ENCODE data around the gene ZNF763.

Gene ZNF763

GRCh38 chr19:11978492-11979100 lies 13.8 kb downstream of the ZNF763 start:
- TF ChIP-seq ZNF8 (CRISPR knock-in tag; IDR thresholded peaks at IDR 0.05) (no peak), SNAI2 (CRISPR knock-in tag; IDR thresholded peaks at IDR 0.05) (no peak), ZFP3 (CRISPR knock-in tag; IDR thresholded peaks at IDR 0.05) (no peak), TOX (CRISPR knock-in tag; IDR thresholded peaks at IDR 0.05; ENCODE audit: borderline replicate concordance) (no peak), RARB (CRISPR knock-in tag; IDR thresholded peaks at IDR 0.05) (no peak), ZNF70 (CRISPR knock-in tag; IDR thresholded peaks at IDR 0.05) (no peak), CSDC2 (CRISPR knock-in tag; IDR thresholded peaks at IDR 0.05) (no peak)
- no peak for ATAC-seq

GRCh38 chr19:11979527-11979926 lies 14.7 kb downstream of the ZNF763 start:
- TF ChIP-seq ZNF565 (CRISPR knock-in tag; conservative IDR thresholded peaks at IDR 0.05; ENCODE audit: low read depth), result no peak
- TF ChIP-seq OSR1 (CRISPR knock-in tag; IDR thresholded peaks at IDR 0.05), result no peak
- TF ChIP-seq, protein P1, sequence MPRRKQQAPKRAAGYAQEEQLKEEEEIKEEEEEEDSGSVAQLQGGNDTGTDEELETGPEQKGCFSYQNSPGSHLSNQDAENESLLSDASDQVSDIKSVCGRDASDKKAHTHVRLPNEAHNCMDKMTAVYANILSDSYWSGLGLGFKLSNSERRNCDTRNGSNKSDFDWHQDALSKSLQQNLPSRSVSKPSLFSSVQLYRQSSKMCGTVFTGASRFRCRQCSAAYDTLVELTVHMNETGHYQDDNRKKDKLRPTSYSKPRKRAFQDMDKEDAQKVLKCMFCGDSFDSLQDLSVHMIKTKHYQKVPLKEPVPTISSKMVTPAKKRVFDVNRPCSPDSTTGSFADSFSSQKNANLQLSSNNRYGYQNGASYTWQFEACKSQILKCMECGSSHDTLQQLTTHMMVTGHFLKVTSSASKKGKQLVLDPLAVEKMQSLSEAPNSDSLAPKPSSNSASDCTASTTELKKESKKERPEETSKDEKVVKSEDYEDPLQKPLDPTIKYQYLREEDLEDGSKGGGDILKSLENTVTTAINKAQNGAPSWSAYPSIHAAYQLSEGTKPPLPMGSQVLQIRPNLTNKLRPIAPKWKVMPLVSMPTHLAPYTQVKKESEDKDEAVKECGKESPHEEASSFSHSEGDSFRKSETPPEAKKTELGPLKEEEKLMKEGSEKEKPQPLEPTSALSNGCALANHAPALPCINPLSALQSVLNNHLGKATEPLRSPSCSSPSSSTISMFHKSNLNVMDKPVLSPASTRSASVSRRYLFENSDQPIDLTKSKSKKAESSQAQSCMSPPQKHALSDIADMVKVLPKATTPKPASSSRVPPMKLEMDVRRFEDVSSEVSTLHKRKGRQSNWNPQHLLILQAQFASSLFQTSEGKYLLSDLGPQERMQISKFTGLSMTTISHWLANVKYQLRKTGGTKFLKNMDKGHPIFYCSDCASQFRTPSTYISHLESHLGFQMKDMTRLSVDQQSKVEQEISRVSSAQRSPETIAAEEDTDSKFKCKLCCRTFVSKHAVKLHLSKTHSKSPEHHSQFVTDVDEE (CRISPR knock-in tag; IDR thresholded peaks at IDR 0.05), result no peak
- no peak for TF ChIP-seq ZFP3 (CRISPR knock-in tag; IDR thresholded peaks at IDR 0.05)
- TF ChIP-seq GLIS3 (CRISPR knock-in tag; IDR thresholded peaks at IDR 0.05), result no peak
- TF ChIP-seq ZNF70 (CRISPR knock-in tag; IDR thresholded peaks at IDR 0.05), result no peak
- no peak for TF ChIP-seq PPARA (CRISPR knock-in tag; IDR thresholded peaks at IDR 0.05; ENCODE audit: borderline replicate concordance)
- TF ChIP-seq SNAI2 (CRISPR knock-in tag; IDR thresholded peaks at IDR 0.05), result no peak
- no peak for TF ChIP-seq TOX (CRISPR knock-in tag; IDR thresholded peaks at IDR 0.05; ENCODE audit: borderline replicate concordance)
- no peak for TF ChIP-seq ARNTL (CRISPR knock-in tag; IDR thresholded peaks at IDR 0.05; ENCODE audit: borderline replicate concordance, low read depth)
- TF ChIP-seq ZFP30 (CRISPR knock-in tag; IDR thresholded peaks at IDR 0.05), result no peak
- TF ChIP-seq POU6F1 (CRISPR knock-in tag; IDR thresholded peaks at IDR 0.05; ENCODE audit: borderline replicate concordance, low read depth), result no peak
- no peak for TF ChIP-seq TCF4 (CRISPR knock-in tag; IDR thresholded peaks at IDR 0.05; ENCODE audit: borderline replicate concordance)
- no peak for TF ChIP-seq PATZ1 (CRISPR knock-in tag; IDR thresholded peaks at IDR 0.05; ENCODE audit: borderline replicate concordance)
- no peak for TF ChIP-seq ZC3H10 (CRISPR knock-in tag; IDR thresholded peaks at IDR 0.05)
- TF ChIP-seq RARB (CRISPR knock-in tag; IDR thresholded peaks at IDR 0.05), result no peak
- TF ChIP-seq ZNF8 (CRISPR knock-in tag; IDR thresholded peaks at IDR 0.05), result no peak
- no peak for TF ChIP-seq BACH2 (CRISPR knock-in tag; IDR thresholded peaks at IDR 0.05; ENCODE audit: borderline replicate concordance)
- no peak for TF ChIP-seq CSRNP3 (CRISPR knock-in tag; IDR thresholded peaks at IDR 0.05)
- no peak for TF ChIP-seq CSDC2 (CRISPR knock-in tag; IDR thresholded peaks at IDR 0.05)
- no peak for ATAC-seq

- ATAC-seq, result no peak
- no peak for TF ChIP-seq BACH2 (CRISPR knock-in tag; IDR thresholded peaks at IDR 0.05; ENCODE audit: borderline replicate concordance)
- no peak for TF ChIP-seq PATZ1 (CRISPR knock-in tag; IDR thresholded peaks at IDR 0.05; ENCODE audit: borderline replicate concordance)
- TF ChIP-seq ZNF8 (CRISPR knock-in tag; IDR thresholded peaks at IDR 0.05), result no peak
- TF ChIP-seq CSDC2 (CRISPR knock-in tag; IDR thresholded peaks at IDR 0.05), result no peak
- TF ChIP-seq CREB5 (CRISPR knock-in tag; IDR thresholded peaks at IDR 0.05; ENCODE audit: low read depth), result no peak
- TF ChIP-seq ZC3H10 (CRISPR knock-in tag; IDR thresholded peaks at IDR 0.05), result no peak
- no peak for TF ChIP-seq TCF4 (CRISPR knock-in tag; IDR thresholded peaks at IDR 0.05; ENCODE audit: borderline replicate concordance)
- TF ChIP-seq CSRNP3 (CRISPR knock-in tag; IDR thresholded peaks at IDR 0.05), result no peak
- no peak for TF ChIP-seq ZFP3 (CRISPR knock-in tag; IDR thresholded peaks at IDR 0.05)
- no peak for TF ChIP-seq ISL1 (CRISPR knock-in tag; IDR thresholded peaks at IDR 0.05)
- no peak for TF ChIP-seq ZNF70 (CRISPR knock-in tag; IDR thresholded peaks at IDR 0.05)
- no peak for TF ChIP-seq POU6F1 (CRISPR knock-in tag; IDR thresholded peaks at IDR 0.05; ENCODE audit: borderline replicate concordance, low read depth)
Observed at GRCh38 chr19:11982526-11982925, 17.7 kb downstream of the ZNF763 start.

Data from SK-N-SH treated with all-trans-retinoic acid at 6 μM for 48 hours (cell line).